Muscle layer of duodenum (tissue), 2 donors: Measurements from ENCODE around the gene PKIG.

Source experiments
- H3K27ac ChIP-seq: one replicate; pipeline ENCODE4 v1.7.0; 2013; ENCODE audit warnings: mild to moderate bottlenecking, low read length
- H3K27me3 ChIP-seq: one replicate; pipeline ENCODE4 v1.7.0; 2013; ENCODE audit warnings: low read depth, mild to moderate bottlenecking, control low read depth, low read length
- H3K36me3 ChIP-seq, 2 donors: one replicate each; pipeline ENCODE4 v1.7.0; 2013; ENCODE audit warnings: low read length in 2 of 2, control low read depth in 1 of 2, mild to moderate bottlenecking in 1 of 2; ENCODE audit not compliant: insufficient read depth in 2 of 2, control insufficient read depth in 1 of 2
- H3K4me1 ChIP-seq, 2 donors: one replicate each; pipeline ENCODE4 v1.7.0; 2013; ENCODE audit warnings: low read length in 2 of 2, mild to moderate bottlenecking in 2 of 2, control low read depth in 1 of 2, moderate library complexity in 1 of 2; ENCODE audit not compliant: insufficient read depth in 2 of 2, control insufficient read depth in 1 of 2
- H3K4me3 ChIP-seq, 2 donors: one replicate each; pipeline ENCODE4 v1.7.0; 2013; ENCODE audit warnings: low read length in 2 of 2, low read depth in 1 of 2, mild to moderate bottlenecking in 1 of 2
- H3K9me3 ChIP-seq, 2 donors: one replicate each; pipeline ENCODE4 v1.7.0; 2013; ENCODE audit warnings: low read length in 2 of 2, control low read depth in 1 of 2, mild to moderate bottlenecking in 1 of 2; ENCODE audit not compliant: control insufficient read depth in 1 of 2
- donor health status: healthy.

The PKIG gene

DNA sequence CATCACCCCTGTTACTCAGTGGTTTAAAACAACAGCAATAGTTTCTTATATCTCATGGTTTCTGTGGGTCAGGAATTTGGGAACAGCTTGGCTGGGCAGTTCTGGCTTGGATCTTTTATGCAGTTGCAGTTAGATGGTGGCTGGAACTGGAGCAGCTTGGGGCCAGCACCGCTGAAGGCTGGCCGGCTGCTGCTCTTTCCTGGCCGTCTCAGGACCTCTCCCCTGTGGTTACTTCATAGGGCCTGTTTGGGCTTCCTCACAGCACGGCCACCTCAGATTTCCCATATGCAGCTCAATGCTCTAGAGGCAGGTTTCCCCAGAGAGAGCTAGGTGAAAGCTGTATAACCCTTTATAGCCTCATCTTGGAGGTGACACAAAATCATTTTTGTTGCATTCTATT lies 15.6 kb downstream of the PKIG start:
- Histone ChIP-seq H3K27me3 (no peaks in the 10 kb centered on the region), H3K9me3 (no peaks in the 10 kb centered on the region), H3K4me3 (peak overlapping the region in 1 of 2 donors; percentile 6), H3K36me3 (no peaks in the 10 kb centered on the region), H3K4me1 (peaks cover 39 to 73% of the 10 kb centered on the region in 2 donors), H3K27ac (peak overlapping the region; percentile 59)

DNA sequence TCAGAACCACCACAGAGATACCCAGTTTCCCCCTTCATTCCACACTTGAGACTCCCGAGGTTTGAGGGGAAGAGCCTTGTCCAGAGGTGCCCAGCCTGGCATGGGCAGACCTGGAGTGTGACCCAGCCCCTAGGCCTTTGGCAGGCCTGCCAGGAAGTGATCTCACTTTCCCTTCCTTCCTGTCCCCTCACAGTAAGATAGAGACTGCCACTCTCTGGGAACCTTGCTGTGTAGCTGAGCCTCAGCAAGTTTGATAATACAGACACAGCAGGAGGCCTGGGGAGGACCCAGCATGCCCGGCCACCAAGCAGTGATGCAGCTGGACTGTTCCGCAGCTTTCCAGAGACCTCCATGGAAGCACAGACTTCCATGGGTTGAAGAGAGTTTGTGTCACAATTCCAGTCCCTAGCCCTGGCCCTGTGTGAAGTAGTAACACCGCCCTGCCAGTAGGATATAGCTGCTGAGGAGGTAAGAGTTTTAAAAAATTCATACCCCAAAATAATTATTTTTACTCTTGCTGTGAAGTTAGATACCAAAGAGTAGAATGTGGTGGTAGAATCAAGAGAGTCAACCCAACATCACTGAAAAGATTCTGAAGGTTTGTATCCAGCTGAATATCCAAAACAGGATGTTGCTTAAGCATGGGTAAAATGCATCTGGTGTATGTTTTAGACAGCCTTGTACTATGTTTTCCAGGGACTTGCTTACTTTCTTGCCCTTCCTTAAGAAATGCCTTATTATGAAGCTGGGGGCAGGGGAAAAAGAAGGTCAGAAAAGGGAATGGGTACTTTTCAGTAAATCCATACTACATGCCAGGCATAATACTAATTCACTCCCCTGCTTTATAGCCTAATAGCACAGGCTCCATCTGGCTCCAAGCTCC lies 16.3 kb downstream of the PKIG start:
- no peak overlapping the region for H3K4me3 ChIP-seq
- no peaks in the 10 kb centered on the region for H3K36me3 ChIP-seq
- H3K4me1 ChIP-seq, result peaks cover 39 to 80% of the 10 kb centered on the region in 2 donors
- H3K9me3 ChIP-seq, result no peaks in the 10 kb centered on the region
- no peaks in the 10 kb centered on the region for H3K27me3 ChIP-seq
- H3K27ac ChIP-seq, result peak overlapping the region; percentile 59

DNA sequence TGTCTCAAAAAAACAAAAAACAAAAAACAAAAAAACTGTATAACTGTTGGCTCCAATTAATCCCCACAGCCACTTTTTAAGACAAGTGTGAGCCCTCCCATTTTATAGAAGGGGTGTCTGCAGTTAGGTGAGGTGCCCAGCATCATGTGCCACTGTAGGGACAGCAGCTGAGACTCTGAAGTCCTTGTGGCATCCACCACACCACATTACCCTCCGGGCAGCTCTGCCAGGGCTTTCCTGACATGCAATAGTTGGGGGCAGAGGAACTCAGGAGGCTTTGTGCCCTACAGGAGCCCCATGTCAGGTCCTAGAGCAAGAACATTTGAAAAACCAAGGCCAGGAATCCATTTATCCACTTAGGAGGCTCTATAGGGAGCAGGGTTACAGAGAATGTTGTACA lies 17.3 kb downstream of the PKIG start:
- Histone ChIP-seq H3K4me3 (peak overlapping the region in 1 of 2 donors; percentile 22), H3K4me1 (peaks cover 38 to 77% of the 10 kb centered on the region in 2 donors), H3K27me3 (no peaks in the 10 kb centered on the region), H3K27ac (peak overlapping the region; percentile 88), H3K9me3 (no peaks in the 10 kb centered on the region), H3K36me3 (no peaks in the 10 kb centered on the region)

DNA sequence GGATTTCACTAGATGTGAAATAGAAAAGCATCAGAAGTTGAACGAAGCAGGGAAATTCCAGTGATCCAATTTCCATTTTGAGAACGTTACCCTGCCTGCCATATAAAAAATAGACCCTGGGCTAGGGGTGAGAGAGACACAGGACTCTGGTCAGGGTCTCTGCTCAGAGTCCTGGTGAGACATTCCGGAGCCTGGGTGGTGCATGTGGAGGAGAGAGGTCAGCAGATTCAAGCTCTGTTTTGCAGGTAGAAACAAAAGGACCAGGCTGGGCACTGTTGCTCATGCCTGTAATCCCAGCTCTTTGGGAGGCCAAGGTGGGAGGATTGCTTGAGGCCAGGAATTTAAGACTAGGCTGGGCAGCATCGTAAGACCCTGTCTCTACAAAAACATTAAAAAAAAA lies 17.9 kb downstream of the PKIG start:
- Histone ChIP-seq H3K4me1 (peaks cover 35 to 72% of the 10 kb centered on the region in 2 donors), H3K27ac (peak overlapping the region; percentile 88), H3K4me3 (peak overlapping the region in 1 of 2 donors; percentile 39), H3K9me3 (no peaks in the 10 kb centered on the region), H3K27me3 (no peaks in the 10 kb centered on the region), H3K36me3 (no peaks in the 10 kb centered on the region)

DNA sequence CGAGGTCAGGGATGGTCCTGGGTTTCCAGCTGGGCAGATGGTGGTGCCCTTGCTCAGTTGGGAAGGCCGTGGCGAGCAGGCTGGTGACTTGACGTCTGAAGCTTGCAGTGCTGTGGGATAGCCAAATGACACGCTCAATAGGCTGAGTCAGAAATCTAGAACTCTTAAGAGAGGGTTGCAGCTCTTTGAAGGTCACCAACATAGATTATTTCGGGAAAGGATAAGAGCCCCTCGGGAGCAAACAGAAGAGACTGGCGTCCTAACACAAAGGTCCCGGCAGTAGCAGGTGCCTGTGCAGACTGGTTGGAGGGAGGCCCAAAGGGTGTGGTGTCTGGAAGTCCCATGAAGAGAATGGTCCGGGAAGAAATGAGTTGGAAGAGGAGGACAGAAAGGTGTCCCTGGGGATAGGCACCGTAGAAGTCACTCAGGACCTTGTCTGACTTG lies 18.4 kb downstream of the PKIG start:
- peak overlapping the region in 1 of 2 donors; percentile 39 for H3K4me3 ChIP-seq
- peaks cover 35 to 72% of the 10 kb centered on the region in 2 donors for H3K4me1 ChIP-seq

DNA sequence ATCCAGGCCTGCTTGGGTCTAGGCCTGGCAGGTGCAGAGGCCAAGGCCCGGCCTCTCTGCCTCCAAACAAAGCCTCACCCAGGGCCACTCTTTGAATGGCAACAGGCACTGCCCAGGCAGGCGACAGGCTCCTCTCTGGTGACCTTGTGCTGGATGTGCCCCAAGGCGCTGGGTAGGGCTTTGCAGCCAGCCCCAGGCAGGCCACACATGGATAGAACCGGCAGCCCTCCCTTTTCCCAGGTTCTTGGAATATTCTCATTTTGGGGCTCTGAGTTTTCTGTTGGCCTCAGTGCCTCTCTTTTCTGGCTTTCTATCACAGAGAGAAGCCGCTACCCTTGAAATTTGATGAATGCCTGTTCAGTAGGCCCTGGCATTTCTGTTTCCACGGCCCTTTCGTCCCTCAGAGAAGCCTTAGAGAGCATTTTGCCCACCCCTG lies 18.9 kb downstream of the PKIG start:
- Histone ChIP-seq H3K4me3 (peak overlapping the region in 1 of 2 donors; percentile 39), H3K36me3 (no peaks in the 10 kb centered on the region), H3K9me3 (no peaks in the 10 kb centered on the region), H3K27ac (peak overlapping the region; percentile 88), H3K4me1 (peaks cover 35 to 68% of the 10 kb centered on the region in 2 donors), H3K27me3 (no peaks in the 10 kb centered on the region)

More for the DNA sequence above, 18.4 kb downstream of the PKIG start:
- H3K27ac ChIP-seq, result peak overlapping the region; percentile 88
- no peaks in the 10 kb centered on the region for H3K36me3 ChIP-seq
- H3K27me3 ChIP-seq, result no peaks in the 10 kb centered on the region
- H3K9me3 ChIP-seq, result no peaks in the 10 kb centered on the region

DNA sequence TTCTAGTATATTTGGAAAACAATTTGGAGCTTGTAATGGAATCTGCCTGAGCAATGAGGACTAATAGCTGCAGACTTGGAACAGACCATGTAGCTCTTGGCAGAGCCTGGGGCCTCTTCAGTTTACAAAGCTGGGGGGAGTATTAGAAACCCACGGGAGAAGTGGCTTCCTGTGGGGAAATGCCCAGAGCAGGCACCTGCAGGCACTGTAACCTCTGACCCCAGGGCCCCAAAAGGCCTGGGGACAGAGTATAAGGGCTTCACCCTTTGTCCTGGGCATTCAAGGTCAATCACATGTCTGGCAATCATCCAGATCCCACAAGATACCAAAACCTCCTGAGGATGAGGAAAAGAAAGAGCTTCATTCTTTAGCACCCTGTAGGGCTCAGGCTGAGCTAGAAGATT lies 19.4 kb downstream of the PKIG start:
- Histone ChIP-seq H3K36me3 (no peaks in the 10 kb centered on the region), H3K4me1 (peaks cover 35 to 65% of the 10 kb centered on the region in 2 donors), H3K27me3 (no peaks in the 10 kb centered on the region), H3K9me3 (no peaks in the 10 kb centered on the region), H3K4me3 (peak overlapping the region in 1 of 2 donors; percentile 39), H3K27ac (peak overlapping the region; percentile 88)

DNA sequence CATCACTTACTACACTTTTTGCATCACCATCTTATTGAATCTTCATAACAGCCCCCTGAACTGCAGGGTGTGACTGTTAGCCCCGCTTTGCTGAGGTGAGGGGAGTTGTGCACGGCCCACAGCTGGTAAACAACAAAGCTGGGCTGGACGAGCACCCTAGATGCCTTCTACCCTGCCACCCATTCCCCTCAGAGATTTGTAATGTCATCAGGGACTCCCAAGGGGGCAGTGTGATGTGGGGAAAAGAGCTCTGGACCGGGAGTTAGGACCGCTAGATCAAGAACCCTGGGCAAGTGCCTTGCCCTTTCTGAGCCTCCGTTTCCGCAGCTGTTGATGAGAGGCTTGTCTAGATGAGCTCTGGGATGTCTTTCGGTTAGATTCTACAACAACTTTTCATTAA lies 20.9 kb downstream of the PKIG start:
- Histone ChIP-seq H3K27me3 (no peaks in the 10 kb centered on the region), H3K27ac (no peak overlapping the region), H3K4me1 (peaks cover 32 to 56% of the 10 kb centered on the region in 2 donors), H3K36me3 (no peaks in the 10 kb centered on the region), H3K4me3 (no peak overlapping the region), H3K9me3 (no peaks in the 10 kb centered on the region)

DNA sequence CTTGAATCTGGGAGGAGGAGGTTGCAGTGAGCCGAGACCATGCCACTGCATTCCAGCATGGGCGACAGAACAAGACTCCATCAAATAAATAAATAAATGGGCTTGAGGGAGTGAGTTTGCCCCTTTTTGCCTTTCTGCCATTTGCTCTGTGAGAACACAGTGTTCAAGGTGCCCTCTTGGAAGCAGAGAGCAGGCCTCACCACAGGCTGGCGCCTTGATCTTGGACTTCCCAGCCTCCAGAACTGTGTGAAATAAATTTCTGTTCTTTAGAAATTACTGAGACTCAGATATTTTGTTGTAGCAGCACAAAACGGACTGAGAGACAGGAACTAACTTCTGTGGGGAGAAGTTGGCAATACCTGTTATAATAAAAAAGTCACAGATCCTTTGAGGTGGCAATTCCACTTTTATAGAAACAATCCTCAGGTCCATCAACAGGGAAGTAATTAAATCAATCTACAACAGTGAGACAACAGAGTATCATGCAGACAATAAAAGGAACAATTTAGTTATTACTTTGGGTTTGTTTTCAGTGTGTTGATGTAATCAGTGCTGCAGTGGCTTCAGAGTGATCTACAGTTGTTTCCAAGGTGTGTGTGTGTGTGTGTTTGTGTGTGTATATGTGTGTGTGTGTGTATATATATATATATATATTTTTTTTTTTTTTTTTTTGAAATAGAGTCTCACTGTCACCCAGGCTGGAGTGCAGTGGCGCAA lies 24.5 kb downstream of the PKIG start:
- peaks cover 12 to 32% of the 10 kb centered on the region in 2 donors for H3K4me1 ChIP-seq
- H3K27ac ChIP-seq, result no peak overlapping the region

DNA sequence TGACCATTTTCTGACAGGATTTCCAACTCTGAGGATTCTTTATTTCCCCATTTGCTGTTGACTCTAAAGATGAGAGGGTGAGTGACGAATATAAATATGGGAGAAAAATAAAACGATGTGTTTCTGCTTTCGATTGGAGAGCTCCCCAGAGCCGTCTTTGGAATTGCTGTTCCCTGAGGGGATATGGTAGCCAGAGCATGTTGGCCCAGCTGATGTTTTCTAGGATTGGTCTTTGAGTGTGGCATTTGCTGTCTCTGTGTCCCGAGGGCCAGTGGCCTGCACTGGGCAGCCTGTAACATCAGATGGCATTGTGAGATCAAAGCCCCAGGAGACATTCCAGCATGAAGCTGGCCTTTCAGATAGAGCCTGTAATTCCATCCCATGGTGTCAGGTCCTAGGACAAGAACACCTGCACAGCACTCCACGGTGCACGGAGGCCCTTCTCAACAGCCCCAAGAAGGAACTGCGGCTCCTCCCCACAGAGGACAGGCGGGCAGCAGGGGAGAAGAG lies 26.7 kb downstream of the PKIG start:
- H3K27me3 ChIP-seq, result no peaks in the 10 kb centered on the region
- peaks cover 7 to 11% of the 10 kb centered on the region in 2 donors for H3K4me1 ChIP-seq
- peaks cover 3 to 8% of the 10 kb centered on the region in 2 donors for H3K36me3 ChIP-seq
- no peaks in the 10 kb centered on the region for H3K9me3 ChIP-seq
- H3K27ac ChIP-seq, result peak overlapping the region; percentile 77
- peak overlapping the region; percentile 37 to 44 for H3K4me3 ChIP-seq

More for the DNA sequence above, 24.5 kb downstream of the PKIG start:
- Histone ChIP-seq H3K9me3 (no peaks in the 10 kb centered on the region), H3K27me3 (no peaks in the 10 kb centered on the region), H3K4me3 (no peak overlapping the region), H3K36me3 (no peaks in the 10 kb centered on the region)
